Thoracic aorta (tissue), 2 donors: Measurements from ENCODE around the gene PNPLA8. TPM values are rescaled to one million over a fixed set of nuclear protein-coding genes. Genes with fewer than 3 reads are reported as not detected.

Experiments used
- ATAC-seq: fragments of 150-250 bp; one replicate; pipeline ENCODE4 v1.8.0; 2017; ENCODE audit warnings: low read depth; ENCODE audit not compliant: insufficient number of reproducible peaks, low FRiP score
- DNase-seq: peaks from one replicate; pipeline ENCODE4 v3.0.0-alpha.2; 2020; ENCODE audit warnings: low spot score
- H3K27ac ChIP-seq, 2 donors: fragments of 200-600 bp; sonication (generic); 1 replicate in 1 of 2; 2 replicates in 1 of 2; pipeline ENCODE4 v1.5.1; 2016; ENCODE audit warnings: mild to moderate bottlenecking in 2 of 2, moderate library complexity in 2 of 2
- H3K27me3 ChIP-seq: fragments of 200-600 bp; sonication (generic); replicated peaks from 2 replicates; pipeline ENCODE4 v1.6.0; 2016; ENCODE audit warnings: mild to moderate bottlenecking; ENCODE audit not compliant: insufficient read depth
- H3K36me3 ChIP-seq: fragments of 200-600 bp; sonication (generic); one replicate; pipeline ENCODE4 v1.5.1; 2016
- H3K4me1 ChIP-seq, 2 donors: fragments of 200-600 bp; sonication (generic); 1 replicate in 1 of 2; 2 replicates in 1 of 2; pipeline versions ENCODE4 v1.5.1 to v1.6.0; 2016; ENCODE audit warnings: low read depth in 2 of 2, mild to moderate bottlenecking in 1 of 2; ENCODE audit not compliant: control insufficient read depth in 1 of 2
- H3K4me3 ChIP-seq: fragments of 200-600 bp; sonication (generic); 2 replicates; pipeline ENCODE4 v1.5.1; 2016; ENCODE audit warnings: mild to moderate bottlenecking
- H3K9me3 ChIP-seq: fragments of 200-600 bp; sonication (generic); 2 replicates; pipeline ENCODE4 v1.5.1; 2016
- CTCF ChIP-seq: fragments of 200-600 bp; sonication (generic); IDR thresholded peaks from one replicate; pipeline ENCODE4 v1.5.1; 2019; ENCODE audit warnings: antibody characterized with exemption
- total RNA-seq, 2 donors: library from RNA; depleted of rRNA; stranded (reverse); fragments of >200 nt; gene quantifications; one replicate each; pipeline versions ENCODE4 v1.1.0 to v1.2.3, GENCODE V29; 2016

The PNPLA8 gene
- total RNA-seq, 2 donors from 2014 or later: 29.6 to 45.8 TPM

GRCh38 chr7:108487646-108488045 lies 38.3 kb downstream of the PNPLA8 start:
- no peaks in the 10 kb centered on the region for H3K27me3 ChIP-seq
- no peak for TF ChIP-seq CTCF
- ATAC-seq (no peak), DNase-seq (no peak)
- no peak overlapping the region for H3K4me3 ChIP-seq
- H3K4me1 ChIP-seq: no peaks in the 10 kb centered on the region
- peaks cover 11% of the 10 kb centered on the region for H3K36me3 ChIP-seq
- no peaks in the 10 kb centered on the region for H3K9me3 ChIP-seq
- H3K27ac ChIP-seq: no peak overlapping the region

- no peak overlapping the region for H3K27ac ChIP-seq
- H3K4me1 ChIP-seq: no peaks in the 10 kb centered on the region
- H3K36me3 ChIP-seq: peaks cover 11% of the 10 kb centered on the region
- H3K9me3 ChIP-seq: no peaks in the 10 kb centered on the region
- H3K27me3 ChIP-seq: no peaks in the 10 kb centered on the region
- ATAC-seq (no peak), DNase-seq (no peak)
- no peak for TF ChIP-seq CTCF
- no peak overlapping the region for H3K4me3 ChIP-seq
Measured at GRCh38 chr7:108486291-108486966, 39.5 kb downstream of the PNPLA8 start.

- Histone ChIP-seq H3K27me3 (no peaks in the 10 kb centered on the region), H3K27ac (no peak overlapping the region), H3K9me3 (no peaks in the 10 kb centered on the region), H3K4me1 (no peaks in the 10 kb centered on the region), H3K4me3 (no peak overlapping the region), H3K36me3 (peaks cover 13% of the 10 kb centered on the region)
- ATAC-seq (no peak), DNase-seq (no peak)
- TF ChIP-seq CTCF: no peak
Measured at GRCh38 chr7:108484137-108484536, 41.8 kb downstream of the PNPLA8 start.

GRCh38 chr7:108480311-108480710 lies 45.6 kb downstream of the PNPLA8 start:
- DNase-seq (no peak), ATAC-seq (no peak)
- no peak for TF ChIP-seq CTCF
- Histone ChIP-seq H3K9me3 (no peaks in the 10 kb centered on the region), H3K4me3 (no peak overlapping the region), H3K27ac (no peak overlapping the region), H3K27me3 (no peaks in the 10 kb centered on the region), H3K4me1 (no peaks in the 10 kb centered on the region), H3K36me3 (peaks cover 27% of the 10 kb centered on the region)

GRCh38 chr7:108479751-108480150 lies 46.2 kb downstream of the PNPLA8 start:
- Histone ChIP-seq H3K27me3 (no peaks in the 10 kb centered on the region), H3K9me3 (no peaks in the 10 kb centered on the region), H3K4me1 (no peaks in the 10 kb centered on the region), H3K27ac (no peak overlapping the region), H3K4me3 (no peak overlapping the region), H3K36me3 (peaks cover 27% of the 10 kb centered on the region)
- DNase-seq (no peak), ATAC-seq (no peak)
- TF ChIP-seq CTCF: no peak
